ENCODE results near the gene BAZ1A. TPM values are rescaled to one million over a fixed set of nuclear protein-coding genes. Genes with fewer than 3 reads are reported as not detected.

The BAZ1A gene
- total and polyA plus RNA-seq, 10 of the 15 experiments (the other 5 are each of a cell fraction or from before 2014, with no cell fraction given), result 34.3 to 96.5 (median 50.7) TPM

DNA sequence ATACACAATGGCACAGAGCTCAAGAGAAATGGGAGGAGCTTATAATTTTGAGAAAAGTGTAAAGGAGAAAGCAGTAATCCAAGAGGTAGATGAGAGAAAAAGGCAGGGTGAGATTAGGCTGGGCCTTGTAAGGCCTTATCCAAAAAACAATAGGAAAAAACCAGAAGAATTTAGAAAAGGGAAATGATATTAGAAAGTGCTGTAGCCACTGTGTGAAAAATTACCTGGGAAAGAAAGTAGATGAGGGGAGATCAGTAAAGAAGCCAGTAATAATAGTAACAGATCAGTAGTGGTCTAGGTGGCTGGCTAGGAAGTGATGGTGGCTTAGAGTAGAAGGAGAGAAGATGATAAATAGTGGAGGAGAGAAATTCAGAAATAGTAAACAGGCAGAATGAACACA lies 94.5 kb downstream of the BAZ1A start:
- RAD21 ChIA-PET (ENCODE audit: unreplicated experiment), result no interaction called here
- peaks cover 8% of the 10 kb centered on the region; the same call in 1 of the 2 replicates for H3K4me1 ChIP-seq (ENCODE audit: control insufficient read depth, insufficient read depth, low read length)
- H3K27ac ChIP-seq (ENCODE audit: control insufficient read depth, insufficient read depth), result no peak overlapping the region
- POLR2A ChIA-PET, result interaction anchor here (1.0 kb wide), 1 partner anchor 72 kb away, joined by 3 read pairs; no protein-coding TSS in a partner anchor
- FAIRE-seq (no peak), DNase-seq (ENCODE audit: low read depth, low spot score) (no peak), ATAC-seq (no peak)
- H3K36me3 ChIP-seq (ENCODE audit: control insufficient read depth in 2 of 2, insufficient read depth in 2 of 2, low read length in 1 of 2), result peaks cover 2 to 33% of the 10 kb centered on the region in 2 experiments
- H3K4me3 ChIP-seq, result no peak overlapping the region
- H4K20me1 ChIP-seq (ENCODE audit: control insufficient read depth, insufficient read depth), result no peaks in the 10 kb centered on the region
- no TSS peak for BruUV-seq (replicated peaks)
- no peaks in the 10 kb centered on the region for H3K9me3 ChIP-seq (replicated peaks; ENCODE audit: control insufficient read depth, insufficient read depth, low read length)
- intact Hi-C loops (cut with micrococcal nuclease; ENCODE audit: unreplicated experiment) (loop anchor here (10.0 kb wide), 1 partner anchor 644 kb away; no protein-coding TSS in a partner anchor), in situ Hi-C loops (cut with MboI) (no loop called here)
- no peak overlapping the region for H2AFZ ChIP-seq (ENCODE audit: control insufficient read depth, low read depth, low read length)
- H3K9ac ChIP-seq (ENCODE audit: control insufficient read depth, insufficient read depth, low read length), result no peak overlapping the region
- H3K79me2 ChIP-seq (ENCODE audit: control insufficient read depth, insufficient read depth, low read length), result no peaks in the 10 kb centered on the region
- CTCF ChIA-PET, result interaction anchor here (0.8 kb wide), 1 partner anchor 795 kb away, joined by 3 read pairs; no protein-coding TSS in a partner anchor
- H3K27me3 ChIP-seq (replicated peaks in 1 of 2; ENCODE audit: control insufficient read depth in 2 of 2, insufficient read depth in 2 of 2, low read length in 1 of 2), result no peaks in the 10 kb centered on the region
- SMC1A ChIA-PET (ENCODE audit: uncharacterized antibody, unreplicated experiment), result no interaction called here
- TF ChIP-seq, protein P1, sequence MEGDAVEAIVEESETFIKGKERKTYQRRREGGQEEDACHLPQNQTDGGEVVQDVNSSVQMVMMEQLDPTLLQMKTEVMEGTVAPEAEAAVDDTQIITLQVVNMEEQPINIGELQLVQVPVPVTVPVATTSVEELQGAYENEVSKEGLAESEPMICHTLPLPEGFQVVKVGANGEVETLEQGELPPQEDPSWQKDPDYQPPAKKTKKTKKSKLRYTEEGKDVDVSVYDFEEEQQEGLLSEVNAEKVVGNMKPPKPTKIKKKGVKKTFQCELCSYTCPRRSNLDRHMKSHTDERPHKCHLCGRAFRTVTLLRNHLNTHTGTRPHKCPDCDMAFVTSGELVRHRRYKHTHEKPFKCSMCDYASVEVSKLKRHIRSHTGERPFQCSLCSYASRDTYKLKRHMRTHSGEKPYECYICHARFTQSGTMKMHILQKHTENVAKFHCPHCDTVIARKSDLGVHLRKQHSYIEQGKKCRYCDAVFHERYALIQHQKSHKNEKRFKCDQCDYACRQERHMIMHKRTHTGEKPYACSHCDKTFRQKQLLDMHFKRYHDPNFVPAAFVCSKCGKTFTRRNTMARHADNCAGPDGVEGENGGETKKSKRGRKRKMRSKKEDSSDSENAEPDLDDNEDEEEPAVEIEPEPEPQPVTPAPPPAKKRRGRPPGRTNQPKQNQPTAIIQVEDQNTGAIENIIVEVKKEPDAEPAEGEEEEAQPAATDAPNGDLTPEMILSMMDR (IDR thresholded peaks at IDR 0.05 in 2 of 3, conservative IDR thresholded peaks at IDR 0.05 in 1 of 3; ENCODE audit: control insufficient read depth in 2 of 3, extremely low read depth in 1 of 3, insufficient read depth in 1 of 3, low read depth in 3 of 3, low read length in 3 of 3), result no peak
- TF ChIP-seq EGR1 (IDR thresholded peaks at IDR 0.05; ENCODE audit: borderline replicate concordance in 1 of 2, low read depth in 2 of 2, low read length in 2 of 2) (no peak), ZNF384 (IDR thresholded peaks at IDR 0.05; ENCODE audit: borderline replicate concordance, low read depth, low read length) (no peak), RAD51 (IDR thresholded peaks at IDR 0.05) (no peak)
- TF ChIP-seq, protein P2, sequence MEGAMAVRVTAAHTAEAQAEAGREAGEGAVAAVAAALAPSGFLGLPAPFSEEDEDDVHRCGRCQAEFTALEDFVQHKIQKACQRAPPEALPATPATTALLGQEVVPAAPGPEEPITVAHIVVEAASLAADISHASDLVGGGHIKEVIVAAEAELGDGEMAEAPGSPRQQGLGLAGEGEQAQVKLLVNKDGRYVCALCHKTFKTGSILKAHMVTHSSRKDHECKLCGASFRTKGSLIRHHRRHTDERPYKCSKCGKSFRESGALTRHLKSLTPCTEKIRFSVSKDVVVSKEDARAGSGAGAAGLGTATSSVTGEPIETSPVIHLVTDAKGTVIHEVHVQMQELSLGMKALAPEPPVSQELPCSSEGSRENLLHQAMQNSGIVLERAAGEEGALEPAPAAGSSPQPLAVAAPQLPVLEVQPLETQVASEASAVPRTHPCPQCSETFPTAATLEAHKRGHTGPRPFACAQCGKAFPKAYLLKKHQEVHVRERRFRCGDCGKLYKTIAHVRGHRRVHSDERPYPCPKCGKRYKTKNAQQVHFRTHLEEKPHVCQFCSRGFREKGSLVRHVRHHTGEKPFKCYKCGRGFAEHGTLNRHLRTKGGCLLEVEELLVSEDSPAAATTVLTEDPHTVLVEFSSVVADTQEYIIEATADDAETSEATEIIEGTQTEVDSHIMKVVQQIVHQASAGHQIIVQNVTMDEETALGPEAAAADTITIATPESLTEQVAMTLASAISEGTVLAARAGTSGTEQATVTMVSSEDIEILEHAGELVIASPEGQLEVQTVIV (IDR thresholded peaks at IDR 0.05; ENCODE audit: borderline replicate concordance, partially characterized antibody), result no peak
- no peak overlapping the region for H3K4me2 ChIP-seq (ENCODE audit: control insufficient read depth, insufficient read depth)

Measured in GM12878 (cell line).